LoVo (cell line): ENCODE results near the gene EIF4A3.
"Not testable (repeated sequence)": the region's sequence is repeated elsewhere in the genome, so short reads cannot be mapped to it uniquely, and the experiment has no call there.

Experiments
- DNase-seq: peaks from one replicate; pipeline ENCODE4 v3.0.0-alpha.2; 2016; ENCODE audit warnings: low spot score

The EIF4A3 gene

DNA sequence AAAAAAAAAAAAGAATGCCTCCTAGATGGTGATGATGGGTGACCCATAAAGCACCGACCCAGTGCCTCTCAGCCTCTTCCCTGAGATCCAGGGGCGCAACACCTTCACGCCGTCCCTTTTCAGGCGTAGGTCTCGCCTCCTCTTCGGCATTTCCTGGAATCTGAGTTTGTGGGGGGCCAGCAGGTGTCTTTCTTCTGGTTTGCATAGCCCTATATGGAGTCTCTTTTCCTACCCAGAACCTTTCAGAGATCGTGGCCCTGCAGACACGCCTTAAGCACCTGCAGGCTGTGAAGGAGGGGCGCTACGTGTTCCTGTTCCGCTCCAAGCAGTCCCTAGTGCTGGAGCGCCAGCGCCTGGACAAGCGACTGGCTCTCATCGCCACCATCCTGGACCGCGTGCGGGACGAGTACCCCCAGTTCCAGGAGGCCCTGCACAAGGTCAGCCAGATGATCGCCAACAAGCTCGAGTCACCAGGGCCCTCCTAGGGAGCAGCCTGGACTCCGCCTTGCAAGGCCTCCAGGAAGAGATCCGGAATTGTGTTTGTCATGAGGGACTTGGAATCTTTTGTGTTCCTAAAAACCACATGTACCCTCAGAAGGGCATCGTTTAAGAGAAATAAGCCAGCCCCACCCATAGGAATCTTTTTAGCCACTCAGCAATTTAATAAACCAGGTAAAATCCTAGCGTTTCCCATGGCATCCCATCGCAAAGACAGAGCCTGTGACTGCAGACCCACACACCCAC is 47.5 kb downstream of the EIF4A3 start:
- no peak for DNase-seq

DNA sequence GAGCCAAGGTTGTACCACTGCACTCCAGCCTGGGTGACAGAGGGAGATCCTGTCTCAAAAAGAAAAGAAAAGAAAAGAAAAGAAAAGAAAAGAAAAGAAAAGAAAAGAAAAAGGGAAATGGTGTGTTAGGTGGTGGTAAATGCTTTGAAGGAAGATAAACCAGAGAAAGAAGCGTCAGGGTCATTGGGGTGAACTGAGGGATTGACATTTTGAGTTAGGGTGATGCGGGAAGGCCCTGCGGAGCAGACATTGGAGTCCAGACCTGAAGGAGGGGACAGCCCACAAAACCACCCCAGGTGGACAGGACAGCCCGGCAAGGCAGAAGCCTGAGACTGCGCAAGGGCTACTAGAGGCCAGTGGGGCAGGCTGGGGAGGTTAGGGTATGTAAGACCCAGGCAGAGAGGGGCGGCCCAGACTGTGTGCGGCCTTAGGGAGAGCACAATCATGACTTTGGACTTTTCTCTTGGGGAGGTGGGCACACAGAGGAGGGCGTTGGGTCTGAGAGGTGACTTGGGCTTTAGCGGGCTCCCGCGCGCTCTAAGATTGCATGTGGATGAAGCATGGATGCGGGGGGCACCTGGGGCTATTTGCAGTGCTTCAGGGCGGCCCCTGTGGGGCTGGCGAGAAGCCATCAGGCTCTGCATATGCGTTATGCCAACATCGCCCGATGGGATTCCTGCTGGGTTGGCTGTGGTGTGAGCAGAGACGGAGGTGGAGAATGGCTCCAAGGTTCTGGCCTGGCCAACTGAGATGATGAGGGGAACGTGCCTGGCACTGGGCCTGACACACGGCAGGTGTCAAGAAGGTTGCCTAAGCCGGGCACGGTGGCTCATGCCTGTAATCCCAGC is 48.9 kb downstream of the EIF4A3 start:
- no peak for DNase-seq

- DNase-seq = no peak
These were observed 49.8 kb downstream of the EIF4A3 start for GRCh38 chr17:80097127-80097621.

DNA sequence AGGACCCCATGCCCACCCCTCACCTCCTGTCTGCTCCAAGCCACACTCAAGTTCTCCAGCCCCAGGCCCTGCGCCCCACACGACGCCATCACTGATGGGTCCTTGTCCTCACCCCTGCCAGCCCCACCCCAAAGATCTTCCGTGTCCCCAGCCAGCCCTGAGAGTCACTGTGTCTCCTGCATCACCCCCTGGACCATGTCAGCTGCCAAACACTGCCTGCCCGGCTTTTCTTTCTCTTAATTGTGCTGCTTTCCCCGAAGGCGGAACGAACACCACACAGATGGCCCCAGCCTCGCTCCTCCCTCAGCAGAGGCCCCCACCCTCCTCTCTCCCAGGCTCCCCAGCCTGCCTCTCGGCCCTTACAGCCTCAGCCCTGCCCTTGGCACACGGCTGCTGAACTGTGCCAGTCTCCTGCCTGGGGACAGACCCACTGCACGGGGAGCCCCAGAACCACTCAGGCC is 50.3 kb downstream of the EIF4A3 start:
- DNase-seq = no peak

DNA sequence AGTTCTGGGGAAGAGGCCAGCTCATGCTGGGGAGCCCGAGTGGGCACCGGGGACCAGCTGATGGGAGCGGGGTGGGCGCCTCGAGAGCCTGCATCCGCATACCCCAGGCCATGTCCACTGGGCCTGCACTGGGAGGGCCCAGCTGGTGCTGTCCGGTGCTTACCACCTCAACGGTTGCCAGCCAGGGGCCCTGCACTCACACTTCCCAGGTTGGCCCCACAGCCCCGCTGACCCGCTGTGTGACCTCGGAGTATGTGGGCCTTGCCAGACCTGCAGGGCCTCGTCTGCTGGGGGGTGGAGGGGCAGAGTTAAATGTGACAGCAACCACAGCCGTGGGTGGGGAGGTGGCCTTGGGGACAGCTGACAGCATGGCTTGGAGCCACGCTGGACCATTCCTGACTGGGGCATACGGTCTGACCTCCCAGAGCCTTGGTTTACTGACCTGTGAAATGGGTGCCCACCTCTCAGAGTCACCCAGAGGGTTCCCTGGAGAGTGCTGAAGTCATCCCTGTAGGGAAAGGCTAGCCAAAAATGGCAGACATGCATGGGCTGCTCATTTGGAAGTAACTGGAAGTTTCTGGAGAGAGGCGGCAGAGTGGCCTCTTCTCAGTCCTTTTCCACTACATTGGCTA is 51.0 kb downstream of the EIF4A3 start:
- no peak for DNase-seq

- no peak for DNase-seq
These were observed 51.7 kb downstream of the EIF4A3 start for GRCh38 chr17:80095038-80095843.

GRCh38 chr17:80092959-80093358 is 54.0 kb downstream of the EIF4A3 start:
- no peak for DNase-seq

DNA sequence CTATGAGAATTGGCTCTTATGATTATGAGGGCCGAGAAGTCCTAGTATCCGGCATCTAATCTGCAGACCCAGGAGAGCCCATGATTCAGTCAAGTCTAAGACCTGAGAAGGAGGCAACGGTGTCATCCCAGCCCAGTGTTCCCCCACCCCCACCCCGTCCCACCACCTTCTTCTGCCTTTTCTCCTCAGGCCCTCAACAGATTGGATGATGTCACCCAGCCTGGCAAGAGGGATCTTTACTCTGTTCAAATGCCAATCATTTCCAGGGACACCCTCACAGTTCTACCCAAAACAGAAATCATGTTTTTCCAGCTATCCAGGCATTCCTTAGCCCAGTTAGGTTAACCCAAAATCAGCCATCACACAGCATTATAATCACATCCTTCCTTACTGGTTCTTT is 55.6 kb downstream of the EIF4A3 start:
- no peak for DNase-seq

GRCh38 chr17:80090164-80090563 is 56.8 kb downstream of the EIF4A3 start:
- DNase-seq = not testable (repeated sequence)

DNA sequence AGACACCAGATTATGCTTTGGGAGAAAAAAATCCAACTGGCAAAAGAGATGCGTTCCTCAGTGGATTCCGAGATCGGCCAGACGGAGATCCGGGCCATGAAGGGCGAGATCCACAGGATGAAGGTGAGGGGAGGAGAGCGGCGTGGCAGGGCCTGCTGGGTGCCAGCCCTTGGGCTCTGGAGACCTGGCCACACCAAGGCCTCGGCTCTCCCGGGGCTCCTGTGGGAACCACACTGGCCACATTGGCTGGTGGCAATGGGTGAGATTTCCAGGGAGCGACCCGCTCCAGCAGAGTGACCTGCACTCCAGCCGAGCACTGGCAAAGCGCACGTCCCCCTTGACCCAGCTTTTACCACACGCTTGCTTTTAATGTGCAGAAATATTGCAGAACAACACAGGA is 57.2 kb downstream of the EIF4A3 start:
- DNase-seq = no peak

DNA sequence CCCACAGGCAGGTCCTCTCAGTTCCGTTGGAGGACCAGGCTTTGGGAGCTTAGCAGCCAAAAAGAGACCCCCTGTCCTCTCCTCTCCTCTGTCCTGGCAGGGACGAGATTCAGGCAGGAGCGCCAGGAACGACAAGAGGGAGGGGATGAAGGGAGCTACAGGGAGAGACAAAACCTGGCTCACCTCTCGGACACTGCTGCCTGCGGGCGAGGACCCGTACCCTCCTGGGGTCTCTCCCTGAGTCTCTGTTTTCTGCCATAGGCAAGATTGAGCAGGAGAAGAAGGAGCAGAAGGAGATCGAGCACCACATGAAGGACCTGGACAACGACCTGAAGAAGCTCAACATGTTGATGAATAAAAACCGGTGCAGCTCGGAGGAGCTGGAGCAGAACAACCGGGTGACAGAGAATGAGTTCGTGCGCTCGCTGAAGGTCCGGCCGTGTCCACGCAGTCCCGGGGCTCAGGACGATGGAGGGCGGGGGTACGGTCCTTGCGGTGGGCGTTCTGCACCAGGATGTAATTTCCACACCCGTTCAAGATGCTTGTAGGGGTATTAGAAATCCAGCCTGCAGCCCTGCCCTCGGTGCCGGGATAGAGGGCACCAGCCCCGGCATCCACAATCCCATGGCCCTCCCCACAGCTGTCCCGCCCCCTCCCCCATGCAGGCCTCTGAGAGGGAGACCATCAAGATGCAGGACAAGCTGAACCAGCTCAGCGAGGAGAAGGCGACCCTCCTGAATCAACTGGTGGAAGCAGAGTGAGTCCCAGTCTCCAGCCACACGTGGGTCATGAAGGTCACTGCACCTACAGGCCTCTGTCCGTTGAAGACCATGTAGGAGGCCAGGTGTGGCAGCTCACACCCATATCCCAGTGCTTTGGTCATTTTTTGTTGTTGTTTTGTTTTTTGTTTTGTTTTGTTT is 59.3 kb downstream of the EIF4A3 start:
- no peak for DNase-seq

DNA sequence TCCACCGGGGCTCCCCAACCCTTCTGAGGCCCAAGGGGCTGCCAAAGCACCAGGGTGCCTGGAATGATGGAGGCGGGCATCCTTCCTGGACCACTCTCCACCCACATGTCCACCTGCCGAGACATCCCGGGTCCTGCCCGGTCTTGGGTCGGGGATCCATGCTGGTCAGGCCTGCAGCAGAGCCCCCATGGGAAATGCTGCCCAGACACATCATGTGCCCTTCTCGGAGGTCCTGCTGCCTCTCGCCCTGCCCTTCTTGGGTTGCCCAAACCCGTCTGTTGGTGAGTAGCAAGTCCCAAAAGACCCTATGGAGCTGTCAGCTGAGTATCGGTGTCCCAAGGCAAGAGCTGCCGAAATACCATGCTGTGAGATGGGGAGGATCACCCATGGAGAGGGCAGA is 60.3 kb downstream of the EIF4A3 start:
- no peak for DNase-seq

DNA sequence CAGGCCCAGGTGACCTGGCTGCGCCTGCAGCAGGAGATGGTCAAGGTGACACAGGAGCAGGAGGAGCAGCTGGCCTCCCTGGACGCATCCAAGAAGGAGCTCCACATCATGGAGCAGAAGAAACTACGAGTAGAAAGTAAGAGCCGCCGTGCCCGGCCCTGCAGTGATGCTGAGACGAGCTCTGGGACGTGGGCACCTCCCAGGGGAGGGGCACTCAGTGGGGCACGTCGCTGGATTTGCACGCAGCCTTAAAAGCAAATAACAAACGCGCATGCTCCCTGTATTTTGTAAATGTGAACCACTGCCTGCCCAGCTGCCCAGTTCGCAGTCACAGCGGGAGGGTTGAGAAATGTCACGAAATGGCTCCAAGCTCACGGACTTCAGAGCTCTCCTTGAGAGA is 60.8 kb downstream of the EIF4A3 start:
- no peak for DNase-seq

DNA sequence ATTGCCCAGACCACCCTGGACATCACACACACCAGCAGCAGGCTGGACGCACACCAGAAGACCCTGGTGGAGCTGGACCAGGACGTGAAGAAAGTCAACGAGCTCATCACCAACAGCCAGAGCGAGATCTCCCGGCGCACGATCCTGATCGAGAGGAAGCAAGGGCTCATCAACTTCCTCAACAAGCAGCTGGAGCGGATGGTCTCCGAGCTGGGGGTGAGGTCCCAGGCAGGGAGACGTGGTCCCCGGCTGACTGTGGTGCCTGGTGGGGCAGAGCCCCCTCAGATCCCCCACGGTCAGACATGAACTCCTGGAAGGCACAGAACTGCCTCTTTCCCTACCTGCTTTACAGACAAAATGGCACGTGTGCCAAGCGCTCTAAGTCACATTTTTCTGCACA is 62.2 kb downstream of the EIF4A3 start:
- no peak for DNase-seq
